Subcutaneous abdominal adipose tissue (tissue), 5 donors: ENCODE measurements around the gene PCSK6.

Experiments used
- H3K27ac ChIP-seq: one replicate; pipeline ENCODE4 v1.7.0; 2013; ENCODE audit warnings: low read depth, mild to moderate bottlenecking, inconsistent platforms, low read length, moderate library complexity
- H3K27me3 ChIP-seq, 5 donors: one replicate each; pipeline ENCODE4 v1.7.0; 2013; ENCODE audit warnings: low read length in 5 of 5, inconsistent platforms in 1 of 5; ENCODE audit not compliant: control insufficient read depth in 5 of 5, insufficient read depth in 4 of 5
- H3K36me3 ChIP-seq, 5 donors: one replicate each; pipeline ENCODE4 v1.7.0; 2013; ENCODE audit warnings: low read length in 5 of 5; ENCODE audit not compliant: control insufficient read depth in 5 of 5, insufficient read depth in 5 of 5
- H3K4me1 ChIP-seq, 5 donors: one replicate each; pipeline ENCODE4 v1.7.0; 2013; ENCODE audit warnings: low read length in 5 of 5, mild to moderate bottlenecking in 3 of 5, moderate library complexity in 1 of 5; ENCODE audit not compliant: control insufficient read depth in 5 of 5, insufficient read depth in 5 of 5
- H3K4me3 ChIP-seq, 5 donors: one replicate each; pipeline ENCODE4 v1.7.0; 2013; ENCODE audit warnings: low read length in 5 of 5, low read depth in 1 of 5
- H3K9ac ChIP-seq, 5 donors: one replicate each; pipeline ENCODE4 v1.7.0; 2013; ENCODE audit warnings: low read length in 5 of 5, mild to moderate bottlenecking in 4 of 5, moderate library complexity in 3 of 5
- H3K9me3 ChIP-seq, 5 donors: one replicate each; pipeline ENCODE4 v1.7.0; 2013; ENCODE audit warnings: low read length in 5 of 5; ENCODE audit not compliant: control insufficient read depth in 5 of 5
- donor health status: healthy.
- donor health status: healthy.
- donor health status: healthy.
- donor health status: healthy.
- donor health status: healthy.

Gene PCSK6

DNA sequence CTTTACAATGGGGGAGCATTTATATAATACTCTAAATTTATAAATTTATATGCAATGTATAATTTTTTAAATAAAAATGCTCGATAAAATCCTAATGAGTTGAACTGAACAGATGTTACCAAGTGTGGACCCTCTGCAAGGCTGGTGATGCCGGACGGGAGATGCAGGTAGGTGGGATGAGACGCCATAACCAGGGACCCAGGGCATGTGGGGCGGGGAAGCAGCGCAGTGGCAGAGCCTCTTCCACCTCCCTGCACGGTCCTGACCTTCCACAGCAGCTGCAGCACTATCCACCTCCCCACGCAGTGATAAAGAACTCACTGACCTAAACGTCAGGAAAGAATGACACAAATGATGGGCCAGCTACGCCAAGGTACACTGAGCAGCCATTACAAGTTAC lies 12.8 kb downstream of the PCSK6 start:
- Histone ChIP-seq H3K4me1 (no peaks in the 10 kb centered on the region), H3K36me3 (no peaks in the 10 kb centered on the region), H3K9me3 (no peaks in the 10 kb centered on the region), H3K27ac (no peak overlapping the region), H3K27me3 (peaks cover 0 to 4% (median 0%) of the 10 kb centered on the region in 5 donors), H3K9ac (no peak overlapping the region), H3K4me3 (no peak overlapping the region)

DNA sequence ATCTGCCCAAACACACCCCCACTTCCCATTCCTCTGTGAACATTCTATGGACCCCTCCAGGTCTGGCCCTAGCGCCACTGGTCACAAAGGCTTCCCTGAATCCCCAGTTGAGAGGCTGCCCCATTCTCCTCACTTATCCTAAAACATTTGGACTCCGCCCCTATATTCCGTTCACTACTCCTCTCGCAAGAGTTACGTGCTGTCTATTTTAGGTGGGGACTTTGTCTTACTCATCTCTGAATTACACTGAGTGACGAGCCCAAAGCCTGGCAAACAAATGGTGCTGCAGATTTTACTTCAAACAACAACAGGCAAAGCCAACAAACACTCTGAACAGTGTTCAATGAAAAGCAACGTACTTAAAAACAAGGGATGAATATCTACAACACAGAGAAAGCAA lies 14.5 kb downstream of the PCSK6 start:
- no peaks in the 10 kb centered on the region for H3K9me3 ChIP-seq

DNA sequence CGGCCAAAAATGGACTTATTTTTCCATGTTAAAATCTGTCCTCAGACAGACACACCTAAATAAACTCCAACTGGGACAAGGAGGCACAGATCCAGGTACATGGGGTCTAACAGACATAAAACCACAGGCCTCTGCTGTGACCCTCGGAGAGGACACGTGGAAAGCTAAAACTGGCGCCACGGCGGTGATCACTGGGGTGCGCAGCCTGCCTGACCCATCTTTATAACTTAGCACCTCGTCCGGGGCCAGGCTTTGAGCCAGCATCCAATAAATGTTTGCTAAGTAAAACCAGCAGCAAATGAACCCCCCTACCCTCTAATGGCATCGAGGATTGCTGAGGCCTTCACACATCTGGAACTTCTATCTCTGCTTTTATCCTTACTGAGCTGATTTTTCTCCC lies 15.3 kb downstream of the PCSK6 start:
- no peak overlapping the region for H3K4me3 ChIP-seq
- H3K4me1 ChIP-seq = no peaks in the 10 kb centered on the region
- H3K36me3 ChIP-seq = no peaks in the 10 kb centered on the region
- no peak overlapping the region for H3K9ac ChIP-seq
- no peaks in the 10 kb centered on the region for H3K9me3 ChIP-seq
- no peak overlapping the region for H3K27ac ChIP-seq
- peaks cover 0 to 4% (median 0%) of the 10 kb centered on the region in 5 donors for H3K27me3 ChIP-seq

More for the DNA sequence above, 14.5 kb downstream of the PCSK6 start:
- H3K36me3 ChIP-seq = no peaks in the 10 kb centered on the region
- peaks cover 0 to 4% (median 0%) of the 10 kb centered on the region in 5 donors for H3K27me3 ChIP-seq
- no peak overlapping the region for H3K9ac ChIP-seq
- no peak overlapping the region for H3K27ac ChIP-seq
- H3K4me1 ChIP-seq = no peaks in the 10 kb centered on the region
- no peak overlapping the region for H3K4me3 ChIP-seq

DNA sequence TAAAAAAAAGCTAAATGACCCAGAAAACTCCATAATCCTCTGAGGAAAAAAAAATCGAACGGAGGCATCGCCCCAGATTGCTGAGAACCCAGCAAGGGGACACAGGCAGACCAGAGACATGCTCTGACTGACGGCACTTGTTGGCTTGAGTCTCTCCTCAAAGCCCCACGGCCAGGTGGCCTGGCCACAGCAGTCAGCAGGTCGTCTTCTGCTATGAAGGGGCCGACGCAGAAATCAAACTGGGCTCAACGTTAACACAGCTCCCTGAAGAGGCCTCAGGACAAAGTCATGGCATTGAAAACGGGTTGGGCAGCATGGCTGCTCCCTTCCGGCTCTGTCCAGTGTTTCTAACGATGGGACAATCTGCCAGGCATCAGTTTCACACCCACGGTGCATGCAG lies 17.5 kb downstream of the PCSK6 start:
- Histone ChIP-seq H3K9ac (no peak overlapping the region), H3K27me3 (peaks cover 0 to 5% (median 0%) of the 10 kb centered on the region in 5 donors), H3K4me1 (no peaks in the 10 kb centered on the region), H3K27ac (no peak overlapping the region), H3K36me3 (no peaks in the 10 kb centered on the region), H3K9me3 (no peaks in the 10 kb centered on the region), H3K4me3 (no peak overlapping the region)

DNA sequence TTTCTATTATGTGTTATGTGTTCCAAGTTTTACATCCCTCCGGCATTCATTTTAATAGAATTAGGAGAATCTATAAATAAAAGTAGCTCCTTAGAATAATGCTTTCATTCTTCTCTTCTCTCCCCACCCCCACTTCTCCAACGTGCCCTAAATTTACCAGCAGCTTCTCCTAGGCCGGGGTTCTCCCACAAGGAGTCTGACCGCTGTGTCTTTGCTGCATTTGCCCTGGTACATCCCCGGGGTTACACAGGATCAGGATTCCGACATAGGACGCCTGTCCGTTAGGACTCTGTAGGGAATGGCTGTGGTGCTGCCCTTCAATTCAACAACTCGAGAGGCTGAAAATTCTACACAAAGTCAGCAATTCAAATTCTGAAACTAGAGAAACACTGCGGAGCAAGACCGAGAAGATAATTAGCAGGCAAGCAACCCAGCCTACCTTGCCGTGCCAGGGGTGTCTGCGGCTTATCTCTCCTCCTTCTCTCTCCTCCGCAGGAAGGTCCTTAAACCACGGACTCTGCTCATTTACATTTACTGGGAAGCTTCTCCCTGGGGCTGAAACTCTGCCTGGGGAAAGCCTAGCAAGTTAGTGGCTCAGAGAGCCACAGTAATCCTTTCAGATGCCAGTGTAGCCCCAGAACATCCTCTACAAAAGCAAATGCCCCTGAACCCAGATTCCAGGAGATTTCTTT lies 18.8 kb downstream of the PCSK6 start:
- H3K4me1 ChIP-seq = no peaks in the 10 kb centered on the region
- H3K9ac ChIP-seq = no peak overlapping the region
- H3K9me3 ChIP-seq = peaks cover 0 to 3% (median 0%) of the 10 kb centered on the region in 5 donors
- no peak overlapping the region for H3K4me3 ChIP-seq
- H3K27me3 ChIP-seq = peaks cover 0 to 5% (median 0%) of the 10 kb centered on the region in 5 donors
- H3K27ac ChIP-seq = no peak overlapping the region
- H3K36me3 ChIP-seq = no peaks in the 10 kb centered on the region

DNA sequence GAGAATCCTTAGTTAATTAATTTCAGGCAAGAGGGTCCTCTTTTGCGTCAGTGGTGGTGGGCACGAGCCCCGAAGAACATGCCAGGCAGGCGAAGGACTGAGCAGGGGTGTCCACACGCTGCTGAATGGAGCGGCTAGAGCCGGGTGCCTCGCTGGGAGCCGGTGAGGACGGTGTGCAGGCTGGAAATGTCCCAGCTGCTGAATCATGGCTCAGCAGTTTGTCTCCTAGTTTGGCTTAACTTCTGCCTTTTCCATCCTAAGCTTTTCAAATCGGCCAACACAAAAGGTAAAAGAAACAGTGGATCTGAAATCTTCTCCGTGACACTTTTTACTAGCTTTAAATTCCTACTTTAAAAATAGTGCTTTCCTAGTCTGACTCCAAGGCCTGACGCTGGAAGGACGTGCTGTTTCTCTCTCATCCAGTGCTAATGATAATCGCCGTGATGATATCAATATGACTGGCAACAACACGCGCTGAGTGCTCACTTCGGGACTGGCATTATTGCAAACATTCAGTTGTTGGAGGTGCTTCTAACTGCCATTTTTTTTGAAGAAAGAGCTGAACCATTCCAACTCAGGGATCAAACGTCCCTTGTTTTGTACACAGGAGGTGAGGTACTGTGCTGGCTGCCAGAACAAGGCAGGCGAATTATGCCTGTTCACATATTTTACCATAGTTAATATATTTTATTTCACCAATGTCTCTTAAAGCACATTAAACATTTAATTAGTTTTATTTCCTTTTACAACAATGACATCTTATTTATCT lies 19.8 kb downstream of the PCSK6 start:
- Histone ChIP-seq H3K4me1 (no peaks in the 10 kb centered on the region), H3K36me3 (no peaks in the 10 kb centered on the region), H3K9ac (no peak overlapping the region), H3K27ac (no peak overlapping the region), H3K4me3 (no peak overlapping the region), H3K27me3 (peaks cover 2 to 7% (median 3%) of the 10 kb centered on the region in 5 donors), H3K9me3 (peaks cover 0 to 3% (median 0%) of the 10 kb centered on the region in 5 donors)

DNA sequence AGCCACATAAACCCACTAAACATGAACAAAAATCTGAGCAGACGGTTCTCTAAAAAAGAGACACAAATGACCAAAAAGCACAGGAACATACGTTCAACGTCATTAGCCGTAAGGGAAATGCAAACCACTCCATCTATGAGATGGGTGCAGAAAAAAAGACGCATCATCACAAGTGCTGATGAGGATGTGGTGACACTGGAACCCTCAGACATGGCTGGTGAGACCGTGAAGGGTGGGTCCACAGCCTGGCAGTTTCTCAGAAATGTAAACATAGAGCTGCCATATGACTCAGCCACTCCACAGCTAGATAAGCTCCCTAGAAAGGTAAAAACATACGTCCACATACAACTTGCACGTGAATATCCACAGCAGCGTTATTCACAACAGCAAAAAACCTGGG lies 23.3 kb downstream of the PCSK6 start:
- Histone ChIP-seq H3K9me3 (peaks cover 0 to 3% (median 0%) of the 10 kb centered on the region in 5 donors), H3K27ac (no peak overlapping the region), H3K4me3 (no peak overlapping the region), H3K27me3 (peaks cover 4 to 14% (median 5%) of the 10 kb centered on the region in 5 donors), H3K9ac (no peak overlapping the region), H3K4me1 (no peaks in the 10 kb centered on the region), H3K36me3 (no peaks in the 10 kb centered on the region)

DNA sequence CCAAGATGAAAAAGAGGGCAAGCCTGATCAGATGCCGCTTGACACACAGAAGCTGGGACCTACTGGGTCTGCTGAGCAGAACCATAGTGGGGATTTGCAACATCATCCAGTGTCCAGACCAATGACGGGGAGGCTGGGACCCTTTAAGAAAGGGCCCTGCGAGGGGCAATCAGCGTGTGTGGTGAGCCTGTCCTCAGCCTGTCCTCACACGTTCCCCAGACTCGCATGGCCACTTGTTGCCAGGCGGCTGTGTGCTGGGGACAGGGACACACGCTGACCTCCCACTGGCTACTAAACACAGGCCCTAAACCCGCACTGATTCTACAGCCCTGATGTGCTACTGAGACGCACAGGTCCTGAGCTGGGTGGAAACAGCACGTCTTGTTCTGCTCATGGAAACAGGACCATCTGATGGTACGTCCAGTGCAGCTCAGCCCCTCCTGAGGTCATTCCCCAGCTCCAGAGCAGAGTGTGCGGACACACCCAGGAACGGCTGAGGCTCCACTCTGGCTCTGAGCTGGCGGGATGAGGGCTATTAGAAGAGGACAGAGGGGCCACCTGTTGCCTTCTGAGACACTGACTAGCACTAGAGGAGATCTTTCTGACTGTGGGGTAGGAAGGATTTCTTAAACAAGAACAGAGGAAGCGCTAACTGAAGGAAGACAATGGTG lies 24.4 kb downstream of the PCSK6 start:
- Histone ChIP-seq H3K27me3 (peaks cover 4 to 14% (median 5%) of the 10 kb centered on the region in 5 donors), H3K9me3 (peaks cover 0 to 3% (median 0%) of the 10 kb centered on the region in 5 donors), H3K9ac (no peak overlapping the region), H3K4me3 (no peak overlapping the region), H3K27ac (no peak overlapping the region), H3K36me3 (no peaks in the 10 kb centered on the region), H3K4me1 (no peaks in the 10 kb centered on the region)

DNA sequence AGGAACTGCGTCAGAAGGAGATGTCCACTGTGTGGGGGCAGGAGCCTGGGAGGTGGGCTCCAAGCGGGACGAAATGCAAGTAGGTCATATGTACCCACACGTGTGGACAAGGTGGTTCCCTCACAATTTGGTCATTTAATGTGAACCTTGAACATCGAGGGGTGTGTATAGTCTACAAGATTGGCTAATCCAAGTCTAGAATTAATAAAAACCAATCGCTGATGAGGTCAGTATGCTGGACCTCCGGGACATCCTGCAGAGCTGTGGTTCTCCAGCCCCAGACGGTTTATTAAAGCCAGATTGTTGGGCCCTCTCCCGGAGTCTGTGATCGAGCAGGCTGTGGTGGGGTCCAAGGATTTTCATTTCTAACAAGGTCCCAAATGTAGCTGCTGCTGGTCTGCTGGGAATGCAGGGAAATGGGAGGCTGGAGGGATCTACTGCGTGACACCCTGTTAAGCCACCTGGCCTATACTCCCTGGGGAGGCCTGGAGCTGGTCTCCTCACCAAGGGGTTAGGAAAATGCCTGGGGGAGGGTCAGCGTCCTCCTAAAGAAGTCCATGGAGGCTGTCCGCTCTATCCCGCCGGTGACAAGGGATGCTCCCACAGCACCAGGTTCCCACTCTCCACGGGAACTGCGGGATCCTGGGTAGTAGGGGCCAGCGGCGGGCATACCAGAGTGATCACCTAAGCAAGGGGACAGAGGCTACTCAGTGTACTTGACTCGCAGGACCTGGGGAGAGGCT lies 25.1 kb downstream of the PCSK6 start:
- Histone ChIP-seq H3K4me1 (no peaks in the 10 kb centered on the region), H3K27me3 (peaks cover 4 to 14% (median 5%) of the 10 kb centered on the region in 5 donors), H3K4me3 (no peak overlapping the region), H3K36me3 (no peaks in the 10 kb centered on the region), H3K9me3 (peaks cover 0 to 3% (median 0%) of the 10 kb centered on the region in 5 donors), H3K9ac (no peak overlapping the region), H3K27ac (no peak overlapping the region)
